Raji (cell line): ENCODE results near the gene VPS11.

Source experiments
- POLR2A ChIP-seq: IDR thresholded peaks from 2 replicates; pipeline ENCODE4 v1.6.1; 2011; ENCODE audit warnings: low read depth, low read length, control low read depth; ENCODE audit not compliant: insufficient read depth

The VPS11 gene

GRCh38 chr11:119106564-119107537 lies 39.2 kb downstream of the VPS11 start, which contains the start of gene C2CD2L:
TSS of gene C2CD2L (plus strand) at chr11:119107344. CDS start at chr11:119107742, 398 bp downstream.
- TF ChIP-seq POLR2A, result peak; percentile 89

- no peak for TF ChIP-seq POLR2A
Observed at GRCh38 chr11:119107538-119108145, 40.0 kb downstream of the VPS11 start.

- TF ChIP-seq POLR2A, result no peak; the same call in 1 of the 2 replicates
Observed at GRCh38 chr11:119108146-119108856, 40.7 kb downstream of the VPS11 start.

- no peak for TF ChIP-seq POLR2A
Observed at GRCh38 chr11:119108857-119109221, 41.2 kb downstream of the VPS11 start.

GRCh38 chr11:119109843-119110242 lies 42.2 kb downstream of the VPS11 start:
- TF ChIP-seq POLR2A, result no peak

- TF ChIP-seq POLR2A, result no peak
Observed at GRCh38 chr11:119110439-119110838, 42.8 kb downstream of the VPS11 start.

GRCh38 chr11:119111361-119111925 lies 43.8 kb downstream of the VPS11 start:
- TF ChIP-seq POLR2A, result no peak

GRCh38 chr11:119112314-119113020 lies 44.8 kb downstream of the VPS11 start:
- TF ChIP-seq POLR2A, result no peak

GRCh38 chr11:119113716-119114115 lies 46.1 kb downstream of the VPS11 start:
- TF ChIP-seq POLR2A, result no peak

GRCh38 chr11:119114351-119114750 lies 46.7 kb downstream of the VPS11 start:
- no peak for TF ChIP-seq POLR2A

GRCh38 chr11:119115484-119116234 lies 48.0 kb downstream of the VPS11 start:
- no peak for TF ChIP-seq POLR2A

GRCh38 chr11:119116235-119116594 lies 48.6 kb downstream of the VPS11 start:
- TF ChIP-seq POLR2A, result no peak

GRCh38 chr11:119116601-119117000 lies 49.0 kb downstream of the VPS11 start:
- no peak for TF ChIP-seq POLR2A
